NCI-H2107 treated with DMSO at 0.1 percent for 48 hours (cell line): ENCODE measurements around the gene FARS2.

ENCODE experiments used
- DNase-seq: peaks from one replicate; lab custom pipeline; 2025; ENCODE audit not compliant: unreplicated experiment; lab: John Stamatoyannopoulos, UW

The FARS2 gene

DNA sequence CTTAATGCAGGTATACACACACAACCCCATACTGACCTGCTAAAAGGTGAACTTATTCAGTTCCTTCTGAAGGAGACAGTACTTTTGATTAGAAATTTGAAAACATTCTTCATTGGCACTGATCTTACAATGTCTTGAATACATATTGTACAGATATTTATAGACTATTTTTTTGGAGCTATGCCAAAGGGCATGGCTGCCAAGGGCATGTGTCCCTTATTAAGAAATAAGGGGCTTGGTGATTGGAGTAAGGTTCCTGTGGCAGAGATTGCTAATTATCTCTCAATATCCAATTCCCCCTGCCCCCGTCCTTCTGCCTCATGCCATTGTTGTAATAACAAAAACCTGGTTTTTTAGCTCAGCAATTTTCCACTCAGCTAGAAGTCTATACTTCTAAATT, 355.9 kb downstream of the FARS2 start:
- no peak for DNase-seq

DNA sequence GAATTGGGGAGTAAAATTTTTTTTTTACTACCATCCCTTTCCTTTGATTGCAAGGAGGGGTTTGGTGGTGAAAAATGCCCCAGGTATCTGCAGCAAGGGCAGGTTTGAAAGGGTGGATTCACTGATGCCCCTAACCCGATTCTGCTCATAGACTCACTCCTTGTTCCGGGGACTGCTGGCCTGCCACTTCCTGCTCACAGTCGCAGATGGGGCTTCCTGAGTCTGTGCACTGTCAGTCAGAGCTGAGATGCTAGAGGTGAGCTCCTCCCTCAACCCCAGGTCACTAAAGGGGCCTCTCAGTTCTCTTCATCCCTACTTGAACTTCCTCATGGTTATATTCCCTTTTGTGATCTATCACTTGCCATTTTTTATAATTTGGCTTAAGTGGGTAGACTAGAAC, 357.9 kb downstream of the FARS2 start:
- DNase-seq = no peak

DNA sequence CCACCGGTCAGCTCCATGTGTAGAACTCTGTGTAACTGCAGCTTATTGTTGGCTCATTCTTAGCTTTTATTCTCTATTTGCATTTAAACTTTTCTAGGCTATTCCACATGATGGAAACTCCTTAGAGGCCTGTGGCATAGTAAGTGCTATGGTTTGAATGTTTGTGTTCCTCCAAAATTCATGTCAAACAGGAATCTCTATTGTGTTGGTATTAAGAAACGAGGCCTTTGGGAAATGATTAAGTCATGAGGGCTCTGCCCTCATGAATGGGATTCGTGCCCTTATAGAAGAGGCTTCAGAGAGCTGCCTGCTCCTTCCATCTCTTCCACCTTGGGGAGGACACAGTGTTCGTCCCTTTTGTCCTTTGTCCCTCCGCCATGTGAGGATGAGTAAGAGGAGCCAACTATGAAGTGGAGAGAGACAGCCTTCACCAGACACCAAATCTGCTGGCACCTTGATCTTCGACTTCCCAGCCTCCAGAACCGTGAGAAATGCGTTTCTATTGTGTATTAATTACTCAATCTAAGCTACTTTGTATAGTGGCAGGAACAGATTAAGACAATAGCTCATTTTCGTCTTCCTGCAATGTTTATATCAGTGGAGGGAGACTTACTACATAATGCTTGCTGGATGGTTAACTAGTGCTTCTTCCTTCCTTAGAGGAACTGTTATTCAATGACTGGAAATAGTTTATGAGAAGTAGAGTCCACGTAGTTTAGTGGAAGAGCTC, 361.1 kb downstream of the FARS2 start:
- no peak for DNase-seq

DNA sequence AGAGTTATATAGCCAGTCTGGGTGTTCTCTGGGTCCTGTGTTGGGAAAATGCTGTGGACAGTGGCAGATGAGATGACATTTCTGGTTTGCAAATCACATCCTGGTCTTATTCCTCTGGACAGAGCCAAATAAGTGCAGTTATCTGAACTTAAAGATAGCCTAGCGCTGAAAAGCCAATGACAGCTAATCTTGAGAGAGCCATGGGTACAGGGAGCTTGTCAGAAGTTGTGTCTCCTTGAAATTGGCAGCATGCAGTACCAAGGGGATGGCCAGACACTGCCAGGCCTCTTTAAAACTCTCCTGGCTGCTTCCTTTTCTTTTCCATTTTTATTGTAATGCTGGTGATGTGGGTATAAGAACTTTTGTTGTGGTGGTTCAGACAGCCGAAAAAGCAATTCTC, 362.5 kb downstream of the FARS2 start:
- no peak for DNase-seq

DNA sequence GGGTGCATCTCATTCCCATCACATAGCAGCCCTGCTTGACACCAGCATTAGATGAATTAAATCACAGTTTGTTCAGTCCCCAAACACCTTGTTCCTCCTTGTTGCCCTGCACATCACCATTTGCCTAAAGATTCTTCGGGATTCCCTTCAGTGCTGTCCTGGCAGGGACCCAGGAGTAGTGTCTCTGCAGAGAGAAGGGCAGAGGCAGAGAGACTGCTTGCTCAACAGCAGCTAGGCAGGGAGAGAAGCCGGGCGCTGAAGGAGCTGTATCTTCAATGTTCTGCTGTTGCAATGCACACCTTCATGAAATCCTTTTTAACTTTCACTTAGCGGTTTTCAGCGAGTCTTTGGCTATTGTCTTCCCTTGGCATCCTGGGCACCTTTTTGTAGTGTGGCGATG, 362.9 kb downstream of the FARS2 start:
- no peak for DNase-seq

DNA sequence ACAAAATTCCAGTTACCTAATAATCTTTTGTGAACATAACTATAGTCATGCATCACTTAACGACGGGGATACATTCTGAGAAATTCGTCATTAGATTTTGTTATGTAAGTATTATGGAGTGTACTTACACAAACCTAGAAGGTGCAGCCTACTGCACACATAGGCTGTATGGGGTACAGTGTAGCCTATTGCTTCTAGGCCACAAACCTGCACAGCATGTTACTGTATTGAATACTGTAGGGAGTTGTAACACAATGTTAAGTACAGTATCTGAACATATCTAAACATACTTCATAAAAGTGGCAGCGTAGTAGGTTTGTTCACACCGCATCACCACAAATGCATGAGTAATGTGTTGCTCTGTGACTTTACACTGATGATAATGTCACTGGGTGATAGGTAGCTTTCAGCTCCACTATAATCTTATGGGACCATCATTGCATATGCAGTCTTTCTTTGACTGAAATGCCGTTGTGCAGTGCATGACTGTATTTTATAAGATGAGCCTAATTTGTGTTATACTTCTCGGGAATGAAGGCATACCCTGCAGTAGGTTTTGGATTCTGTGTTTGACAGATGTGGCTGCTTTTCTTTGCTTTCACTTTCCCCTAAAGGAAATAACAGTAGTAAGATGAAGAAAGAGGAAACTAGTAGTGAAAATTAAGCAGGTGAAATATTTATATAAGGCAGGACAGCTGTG, 365.6 kb downstream of the FARS2 start:
- no peak for DNase-seq

DNA sequence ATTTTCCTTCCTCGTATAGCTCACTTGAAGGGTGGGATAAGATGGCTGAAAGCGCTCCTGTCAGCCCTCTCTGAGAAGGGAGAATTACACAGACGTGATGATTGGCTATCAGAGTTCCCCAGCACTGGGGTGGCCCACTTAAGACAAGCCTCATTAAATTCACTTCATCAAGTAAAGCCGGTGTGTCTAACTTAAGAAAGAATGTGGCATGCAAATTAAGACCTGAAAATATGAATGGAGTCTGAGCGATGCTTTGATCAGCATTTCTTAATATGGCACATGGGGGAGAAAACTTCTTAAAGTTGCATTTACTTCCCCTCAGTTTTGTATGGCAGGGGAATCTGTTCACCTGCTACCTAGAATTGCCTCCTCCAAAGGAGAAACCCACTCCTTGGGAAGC, 369.3 kb downstream of the FARS2 start:
- DNase-seq = no peak

DNA sequence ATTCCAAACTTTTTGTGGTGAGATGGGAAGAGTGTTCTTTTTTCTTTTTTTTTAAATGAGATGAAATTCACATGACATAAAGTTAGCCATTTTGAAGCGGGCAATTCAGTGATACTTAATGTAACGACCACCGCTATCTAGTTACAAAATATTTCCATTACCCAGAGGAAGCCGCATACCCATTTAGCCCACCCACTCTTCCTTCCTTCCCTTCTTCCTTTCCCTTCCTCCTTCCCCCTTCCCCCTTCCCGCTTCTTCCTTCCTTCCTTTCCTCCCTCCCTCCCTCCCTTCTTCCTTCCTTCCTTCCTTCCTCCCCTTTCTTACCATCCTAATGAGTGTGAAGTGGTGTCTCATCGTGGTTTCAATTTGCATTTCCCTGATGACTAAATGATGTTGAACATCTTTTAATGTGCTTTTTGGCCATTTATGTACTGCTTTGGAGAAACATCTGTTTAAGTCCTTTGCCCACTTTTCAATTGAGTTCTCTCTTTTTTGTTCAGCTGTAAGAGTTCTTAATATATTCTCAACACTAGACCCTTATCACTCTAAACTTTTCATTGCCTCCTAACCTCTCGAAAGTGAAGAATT, 371.1 kb downstream of the FARS2 start:
- no peak for DNase-seq

DNA sequence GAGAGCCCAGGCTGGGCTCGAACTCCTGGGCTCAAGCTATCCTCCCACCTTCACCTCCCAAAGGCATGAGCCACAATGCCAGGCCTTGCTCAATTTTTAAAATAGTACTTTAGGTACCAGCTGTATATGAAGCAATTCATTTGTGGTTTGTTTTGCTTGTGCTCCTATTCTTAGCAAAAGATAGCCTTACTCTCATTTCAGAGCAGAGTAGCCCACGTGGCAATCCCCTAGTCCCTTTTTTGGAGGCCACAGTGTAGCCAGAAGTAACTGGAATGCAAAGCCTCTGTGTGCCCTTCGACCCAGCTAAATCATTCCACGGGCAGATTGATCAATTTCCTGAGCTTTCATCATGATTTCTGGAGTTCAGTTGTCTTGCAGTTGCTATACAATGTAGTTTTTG, 373.2 kb downstream of the FARS2 start:
- no peak for DNase-seq

DNA sequence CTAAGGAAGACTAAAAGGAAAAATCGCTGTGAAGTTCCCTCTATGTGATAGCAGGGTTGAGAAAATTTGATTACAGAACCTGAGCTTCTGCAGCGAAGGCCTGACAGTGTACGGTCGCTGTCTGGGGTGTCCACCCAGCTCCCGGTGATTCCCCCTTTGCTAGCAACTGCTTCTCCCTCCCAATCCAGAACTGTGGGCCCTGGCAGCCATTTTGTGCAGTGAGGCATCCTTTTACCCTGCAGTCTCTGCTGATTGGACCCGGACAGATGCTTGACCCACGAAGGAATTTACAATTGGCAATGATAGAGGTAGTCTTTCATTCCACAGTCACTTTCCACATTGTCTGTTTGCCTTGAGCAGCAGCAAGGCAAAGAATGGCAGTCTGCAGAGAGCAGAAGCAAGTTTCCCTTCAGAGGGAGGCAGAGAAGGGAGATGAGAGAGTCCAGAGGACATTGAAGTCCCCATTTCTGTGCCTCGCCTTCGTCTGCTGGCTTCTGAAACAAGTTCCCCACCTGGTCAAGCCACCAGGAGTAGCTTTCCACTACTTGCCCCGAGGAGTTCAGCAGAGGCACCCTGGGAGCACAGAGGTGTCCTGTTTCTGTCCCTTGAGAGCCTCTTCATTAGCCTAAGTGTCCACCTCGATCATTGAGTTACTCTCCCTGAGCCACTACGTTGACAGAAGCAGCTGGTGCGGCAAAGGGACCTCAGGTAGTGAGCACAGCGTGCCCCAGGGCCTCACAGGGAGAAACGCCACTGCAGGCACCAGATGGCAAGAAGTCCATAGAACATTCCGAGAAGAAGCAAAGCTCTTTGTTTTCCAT, 375.1 kb downstream of the FARS2 start:
- peak; percentile 23 for DNase-seq

DNA sequence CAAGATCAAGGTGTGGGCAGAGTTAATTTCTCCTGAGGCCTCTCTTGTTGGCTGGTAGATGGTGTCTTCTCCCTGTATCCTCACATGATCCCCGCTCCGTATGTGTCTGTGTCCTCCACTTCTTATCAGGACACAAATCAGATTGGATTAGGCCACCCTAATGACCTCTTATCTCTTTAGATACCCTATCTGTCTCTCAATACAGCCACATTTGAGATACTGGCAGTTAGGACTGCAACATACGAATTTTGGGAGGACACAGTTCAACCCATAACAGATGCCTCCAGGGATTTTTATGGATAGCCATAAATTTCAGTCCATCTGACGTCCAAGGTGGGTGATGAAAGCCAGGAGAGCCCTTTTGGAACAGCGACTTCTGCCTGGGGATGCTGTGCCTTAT, 376.4 kb downstream of the FARS2 start:
- DNase-seq = no peak

DNA sequence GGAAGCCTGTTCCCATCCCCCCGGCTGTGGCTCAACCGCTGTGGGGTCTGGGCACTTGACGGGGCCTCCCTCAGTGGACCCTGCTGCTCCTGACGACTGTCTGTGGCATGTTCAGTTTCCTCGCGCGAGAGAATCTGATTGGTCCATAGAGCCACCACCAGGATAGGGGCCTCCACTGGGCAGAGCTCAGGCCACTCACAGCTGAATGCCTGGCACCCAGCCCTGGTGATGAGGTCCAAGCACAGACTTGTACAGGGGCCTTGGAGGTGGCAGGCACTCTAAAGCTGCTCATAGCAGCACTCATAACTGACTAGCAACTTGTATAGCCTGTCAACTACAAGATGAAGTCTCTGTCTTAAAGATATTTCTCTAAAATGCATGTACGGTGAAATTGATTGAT, 377.4 kb downstream of the FARS2 start:
- DNase-seq = no peak

DNA sequence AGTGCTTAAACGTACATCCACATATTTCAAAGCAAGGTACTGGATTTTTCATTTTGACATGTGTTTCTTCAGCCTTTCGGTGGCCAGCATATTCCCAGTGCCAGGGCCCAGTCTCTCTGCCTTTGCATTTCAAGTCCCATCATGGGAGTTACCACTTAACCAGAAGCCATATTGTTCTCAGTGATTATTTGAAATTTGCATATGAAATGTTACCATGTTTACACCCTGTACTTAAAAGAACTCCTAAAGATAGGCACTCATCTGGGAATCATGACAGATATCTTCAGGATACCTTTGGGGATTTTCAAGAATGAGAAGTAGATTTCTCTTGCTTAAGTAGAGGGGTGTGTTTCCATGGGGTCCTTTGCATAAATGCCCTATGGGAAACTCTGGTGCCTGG, 377.9 kb downstream of the FARS2 start:
- DNase-seq = no peak

DNA sequence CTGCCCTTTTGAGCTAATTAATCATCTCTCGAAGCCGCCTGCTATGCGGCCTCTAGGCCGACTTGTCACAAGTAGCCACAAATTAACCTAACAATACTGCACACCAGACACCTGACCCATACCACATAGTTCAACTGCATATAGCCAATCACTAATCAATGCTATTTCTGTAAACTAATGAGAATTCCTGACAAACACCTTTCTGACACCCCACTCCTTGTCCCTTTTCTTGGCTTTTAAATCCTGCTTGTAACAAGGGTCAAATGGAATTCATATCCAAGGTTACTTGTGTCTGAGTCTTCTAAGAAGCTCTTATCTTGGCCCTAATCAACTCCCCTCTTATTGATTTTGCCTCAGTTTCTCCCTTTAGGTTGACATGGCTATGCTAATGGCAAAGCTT, 379.3 kb downstream of the FARS2 start:
- no peak for DNase-seq

DNA sequence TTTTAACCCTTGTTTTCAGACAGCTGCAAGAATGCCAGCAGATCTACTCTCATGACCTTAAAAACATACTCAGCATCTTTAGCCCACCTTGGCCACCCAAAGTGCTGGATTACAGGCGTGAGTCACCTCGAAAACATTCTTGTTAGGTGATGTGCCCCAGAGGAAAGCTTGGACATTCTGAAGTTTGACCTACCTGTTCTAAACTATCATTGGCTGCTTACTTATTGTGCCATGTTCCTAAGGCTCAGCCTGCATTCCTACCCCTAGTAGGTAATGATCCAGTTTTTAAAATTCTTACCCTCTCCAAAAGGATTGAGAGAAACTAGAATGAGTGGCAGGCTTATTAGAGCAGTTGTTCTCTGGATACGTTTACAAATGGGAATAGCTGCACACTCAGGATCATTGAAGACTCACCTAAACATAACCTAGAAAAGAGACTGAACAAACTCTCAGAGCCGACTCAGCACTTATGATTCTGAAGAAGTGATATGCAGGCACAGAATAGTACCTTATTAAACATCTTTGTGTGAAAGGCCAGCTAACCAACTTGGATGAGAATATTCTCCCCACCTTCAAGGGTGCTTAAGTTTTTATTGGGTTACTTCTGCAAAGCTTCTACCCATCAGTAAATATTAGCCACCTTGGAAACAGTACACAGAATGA, 383.3 kb downstream of the FARS2 start:
- no peak for DNase-seq

DNA sequence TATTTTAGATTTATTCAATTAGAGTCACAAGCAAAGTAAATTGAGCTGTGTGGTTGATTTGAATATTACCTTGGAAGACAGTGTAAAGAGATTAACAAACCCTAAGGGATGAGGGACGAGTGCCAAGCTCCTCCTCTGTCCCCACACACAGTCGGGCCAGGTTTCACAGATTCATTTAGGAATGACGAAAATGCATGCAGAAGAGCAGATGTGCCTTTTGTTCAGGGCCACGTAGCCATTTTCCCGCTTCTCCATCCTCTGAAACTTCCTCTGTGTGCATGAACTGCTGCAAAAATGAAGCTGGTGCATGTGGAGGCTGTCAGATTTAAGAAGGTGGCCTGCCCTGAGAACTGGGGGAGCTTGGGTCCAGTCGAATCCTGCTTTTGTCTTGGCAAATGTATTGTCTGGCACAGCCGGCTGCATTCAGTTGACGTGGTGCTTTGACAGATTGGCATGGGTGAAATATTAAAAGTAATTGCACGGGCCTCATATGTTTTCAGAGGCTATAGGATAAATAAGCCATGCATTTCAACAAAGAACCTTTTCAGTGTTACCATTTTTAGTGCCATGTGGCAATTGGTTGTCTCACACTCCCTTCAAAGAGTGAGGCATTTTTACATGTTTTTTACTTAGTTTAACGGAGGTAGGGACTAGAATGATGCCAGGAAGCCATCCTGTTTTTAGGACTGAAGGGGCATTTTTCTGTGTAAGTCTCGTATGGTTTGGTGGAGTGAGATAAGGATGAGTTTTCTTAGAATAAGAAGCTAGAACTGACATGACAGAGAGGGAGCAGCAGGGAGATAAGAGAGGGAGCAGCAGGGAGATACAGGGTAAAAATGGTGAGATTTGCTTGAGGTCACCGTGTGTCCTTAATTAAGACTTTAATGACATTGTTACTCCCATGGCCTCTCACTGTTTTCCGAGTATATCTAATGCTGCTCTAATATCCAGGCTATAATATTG, 384.3 kb downstream of the FARS2 start:
- DNase-seq = peak; percentile 75

DNA sequence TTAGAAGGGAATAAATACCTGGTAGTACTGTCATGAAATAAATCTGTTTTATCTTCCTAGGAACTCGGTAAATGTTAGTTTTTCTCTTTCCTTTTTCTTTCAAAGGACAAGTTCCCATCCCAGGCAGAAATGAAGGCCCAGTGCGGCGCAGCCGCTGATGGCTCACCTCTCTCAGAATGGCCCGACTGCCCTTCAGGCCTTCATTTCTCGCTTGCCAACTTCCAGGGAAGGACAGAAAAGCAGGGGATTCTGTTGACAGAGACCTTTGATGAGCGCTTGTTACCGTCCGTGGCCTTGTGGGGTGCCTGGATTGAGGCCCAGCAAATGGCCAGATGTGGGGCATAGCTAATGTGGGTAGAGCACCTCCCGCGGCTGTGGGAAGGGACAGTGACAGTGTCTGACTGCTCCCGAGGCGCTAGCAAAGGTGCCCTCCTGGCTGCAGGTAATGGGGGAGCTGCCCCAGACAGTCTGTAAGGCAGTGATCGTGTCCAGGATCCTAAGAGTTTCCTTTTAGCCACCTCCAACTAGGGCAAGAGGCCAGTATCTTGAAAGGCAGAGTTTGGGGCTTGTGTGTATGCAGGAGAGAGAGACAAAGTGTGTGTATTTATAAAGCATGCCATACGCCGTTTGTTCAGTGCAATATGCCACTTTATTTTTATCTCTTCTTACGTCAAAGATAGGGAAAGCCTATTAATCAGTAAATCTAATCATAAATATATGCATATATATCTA, 391.3 kb downstream of the FARS2 start:
- DNase-seq = no peak

DNA sequence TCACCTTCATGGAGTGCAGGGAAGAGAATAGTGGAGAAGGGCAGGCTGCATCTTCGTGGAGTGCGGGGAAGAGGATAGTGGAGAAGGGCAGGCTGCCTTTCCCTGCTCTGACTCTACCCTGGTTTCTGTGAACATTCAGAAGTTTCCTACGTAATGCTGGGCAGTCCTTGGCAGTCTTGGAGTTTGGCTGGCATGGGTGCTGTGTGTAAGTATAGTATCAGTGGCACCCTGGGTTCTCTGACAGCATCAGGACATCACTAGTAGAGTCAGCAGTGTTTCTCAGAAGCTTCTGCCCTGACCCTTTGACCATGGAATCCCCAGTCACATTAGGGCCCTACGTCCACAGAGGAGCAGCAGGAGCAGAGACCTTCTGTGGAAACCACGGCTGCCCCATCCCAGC, 392.5 kb downstream of the FARS2 start:
- no peak for DNase-seq

DNA sequence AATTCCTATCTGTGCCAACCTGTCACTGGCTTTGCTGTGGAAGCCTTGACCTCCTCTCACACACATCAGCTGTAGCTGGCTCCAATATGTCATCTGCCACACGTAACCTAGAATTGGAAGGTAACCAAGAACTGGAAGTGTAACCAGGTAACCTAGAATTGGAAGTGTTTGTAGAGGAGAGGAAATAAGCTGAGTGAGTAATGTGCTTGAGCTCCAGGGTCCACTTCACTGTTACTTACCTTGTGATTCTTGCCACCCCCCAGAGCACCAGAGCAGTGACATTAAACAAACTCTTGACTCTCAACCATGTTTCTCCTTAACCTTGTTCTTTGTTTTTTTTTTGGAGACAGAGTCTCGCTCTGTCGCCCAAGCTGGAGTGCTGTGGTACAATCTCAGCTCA, 394.9 kb downstream of the FARS2 start:
- no peak for DNase-seq
